HG03066 (cell line): ENCODE data around the gene KLHL40.

Experiments used
- ATAC-seq: cut with Tn5 transposase; IDR thresholded peaks from one replicate; pipeline ENCODE4 v1.9.1; 2021; ENCODE audit warnings: low read depth; ENCODE audit not compliant: unreplicated experiment

KLHL40 gene, protein sequence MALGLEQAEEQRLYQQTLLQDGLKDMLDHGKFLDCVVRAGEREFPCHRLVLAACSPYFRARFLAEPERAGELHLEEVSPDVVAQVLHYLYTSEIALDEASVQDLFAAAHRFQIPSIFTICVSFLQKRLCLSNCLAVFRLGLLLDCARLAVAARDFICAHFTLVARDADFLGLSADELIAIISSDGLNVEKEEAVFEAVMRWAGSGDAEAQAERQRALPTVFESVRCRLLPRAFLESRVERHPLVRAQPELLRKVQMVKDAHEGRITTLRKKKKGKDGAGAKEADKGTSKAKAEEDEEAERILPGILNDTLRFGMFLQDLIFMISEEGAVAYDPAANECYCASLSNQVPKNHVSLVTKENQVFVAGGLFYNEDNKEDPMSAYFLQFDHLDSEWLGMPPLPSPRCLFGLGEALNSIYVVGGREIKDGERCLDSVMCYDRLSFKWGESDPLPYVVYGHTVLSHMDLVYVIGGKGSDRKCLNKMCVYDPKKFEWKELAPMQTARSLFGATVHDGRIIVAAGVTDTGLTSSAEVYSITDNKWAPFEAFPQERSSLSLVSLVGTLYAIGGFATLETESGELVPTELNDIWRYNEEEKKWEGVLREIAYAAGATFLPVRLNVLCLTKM

DNA sequence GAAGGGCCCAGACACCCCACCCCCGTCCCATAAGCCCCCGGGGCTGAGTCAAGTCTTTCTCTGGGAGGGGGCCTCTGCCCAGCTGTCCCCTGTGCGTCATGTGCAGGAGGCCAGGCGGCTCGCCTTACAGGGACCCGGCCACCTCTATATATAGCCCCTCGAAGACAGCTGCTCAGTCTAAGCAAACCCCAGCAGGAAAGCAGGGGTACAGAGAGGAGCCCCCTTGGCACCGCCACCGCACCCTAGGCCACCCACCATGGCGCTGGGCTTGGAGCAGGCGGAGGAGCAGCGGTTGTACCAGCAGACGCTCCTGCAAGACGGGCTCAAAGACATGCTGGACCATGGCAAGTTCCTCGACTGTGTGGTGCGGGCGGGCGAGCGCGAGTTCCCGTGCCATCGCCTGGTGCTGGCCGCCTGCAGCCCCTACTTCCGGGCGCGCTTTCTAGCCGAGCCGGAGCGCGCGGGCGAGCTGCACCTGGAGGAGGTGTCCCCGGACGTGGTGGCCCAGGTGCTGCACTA lies at the start of gene KLHL40:
TSS of gene KLHL40 (plus strand) at position 175 of the 519 bp plus-strand sequence. CDS start at position 257, 82 bp downstream.
- ATAC-seq: no peak

DNA sequence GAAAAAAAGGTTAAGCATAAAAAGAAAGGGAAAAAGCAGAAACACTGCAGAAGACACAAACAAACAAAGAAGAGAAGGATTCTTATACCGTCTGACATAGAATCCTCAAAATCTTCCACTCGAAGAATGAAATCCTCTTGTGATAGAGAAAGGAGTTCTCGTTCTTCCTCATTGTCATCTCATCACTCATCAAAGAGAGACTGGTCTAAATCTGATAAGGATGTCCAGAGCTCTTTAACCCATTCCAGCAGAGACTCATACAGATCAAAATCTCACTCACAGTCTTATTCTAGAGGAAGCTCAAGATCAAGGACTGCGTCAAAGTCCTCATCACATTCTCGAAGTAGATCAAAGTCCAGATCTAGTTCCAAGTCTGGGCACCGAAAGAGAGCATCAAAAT lies 48.3 kb upstream of the KLHL40 start:
- ATAC-seq: no peak

DNA sequence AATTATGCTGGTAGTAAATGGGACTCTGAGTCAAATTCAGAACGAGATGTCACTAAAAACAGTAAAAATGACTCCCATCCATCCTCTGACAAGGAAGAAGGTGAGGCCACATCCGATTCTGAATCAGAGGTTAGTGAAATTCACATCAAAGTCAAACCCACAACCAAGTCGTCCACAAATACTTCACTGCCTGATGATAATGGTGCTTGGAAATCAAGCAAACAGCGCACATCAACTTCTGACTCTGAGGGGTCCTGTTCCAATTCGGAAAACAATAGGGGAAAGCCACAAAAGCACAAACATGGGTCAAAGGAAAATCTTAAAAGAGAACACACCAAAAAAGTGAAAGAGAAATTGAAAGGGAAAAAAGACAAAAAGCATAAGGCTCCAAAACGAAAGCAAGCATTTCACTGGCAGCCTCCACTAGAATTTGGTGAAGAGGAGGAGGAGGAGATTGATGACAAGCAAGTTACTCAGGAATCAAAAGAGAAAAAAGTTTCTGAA lies 46.9 kb upstream of the KLHL40 start:
- ATAC-seq: no peak

DNA sequence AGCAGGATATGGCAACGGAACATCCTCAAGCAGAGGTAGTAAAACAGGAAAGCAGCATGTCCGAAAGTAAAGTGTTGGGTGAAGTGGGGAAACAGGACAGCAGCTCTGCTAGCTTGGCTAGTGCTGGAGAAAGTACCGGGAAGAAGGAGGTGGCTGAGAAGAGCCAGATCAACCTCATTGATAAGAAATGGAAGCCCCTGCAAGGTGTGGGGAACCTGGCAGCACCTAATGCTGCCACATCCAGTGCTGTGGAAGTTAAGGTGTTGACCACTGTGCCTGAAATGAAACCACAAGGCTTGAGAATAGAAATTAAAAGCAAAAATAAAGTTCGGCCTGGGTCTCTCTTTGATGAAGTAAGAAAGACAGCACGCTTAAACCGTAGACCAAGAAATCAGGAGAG lies 46.1 kb upstream of the KLHL40 start:
- no peak for ATAC-seq

DNA sequence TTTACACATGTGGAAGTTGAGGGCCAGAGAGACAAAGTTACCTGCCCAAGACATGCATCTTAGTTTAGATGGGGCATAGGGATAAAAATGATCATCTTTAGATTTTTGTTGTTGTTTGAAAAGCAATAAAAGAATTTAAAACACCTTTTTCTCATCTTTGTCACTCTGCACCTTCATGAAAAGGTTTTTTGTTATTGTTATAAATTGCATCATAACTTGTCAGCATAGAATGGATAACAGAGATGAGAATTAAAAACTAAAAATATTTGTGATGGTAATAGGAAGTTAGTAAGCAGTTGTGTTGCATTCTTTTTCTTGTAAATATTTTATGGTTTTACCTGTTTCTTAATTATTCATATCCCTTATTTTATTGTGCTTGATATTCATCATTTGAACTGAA lies 45.2 kb upstream of the KLHL40 start:
- ATAC-seq: no peak

DNA sequence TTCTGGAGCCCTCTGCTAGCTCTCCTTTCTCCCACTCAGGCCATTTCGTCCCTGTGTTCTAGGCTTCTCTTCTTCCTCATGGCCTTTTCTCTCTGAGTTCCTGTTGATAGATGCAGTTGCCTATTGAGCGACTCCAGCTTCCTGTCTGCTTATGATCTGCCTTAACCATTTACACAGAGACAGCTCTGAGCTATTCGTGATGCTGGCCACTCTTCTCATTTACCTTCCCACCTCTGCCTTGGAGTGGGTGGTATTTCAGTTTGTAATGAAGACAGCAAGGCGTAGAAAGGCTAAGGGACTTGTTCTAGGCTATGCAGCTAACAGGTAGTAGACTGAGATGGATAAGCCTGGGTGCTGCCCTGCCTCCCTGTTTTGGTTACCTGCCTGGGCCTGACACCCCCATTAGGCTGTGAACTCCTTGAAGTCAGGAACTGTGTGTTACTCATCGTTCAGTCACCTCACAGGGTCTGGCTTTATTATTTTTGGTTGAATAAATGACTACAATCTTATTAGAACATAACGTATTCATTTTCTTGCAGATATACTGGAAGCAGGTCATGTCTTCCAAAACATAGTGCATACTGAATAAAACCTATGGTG lies 44.5 kb upstream of the KLHL40 start:
- ATAC-seq: no peak

DNA sequence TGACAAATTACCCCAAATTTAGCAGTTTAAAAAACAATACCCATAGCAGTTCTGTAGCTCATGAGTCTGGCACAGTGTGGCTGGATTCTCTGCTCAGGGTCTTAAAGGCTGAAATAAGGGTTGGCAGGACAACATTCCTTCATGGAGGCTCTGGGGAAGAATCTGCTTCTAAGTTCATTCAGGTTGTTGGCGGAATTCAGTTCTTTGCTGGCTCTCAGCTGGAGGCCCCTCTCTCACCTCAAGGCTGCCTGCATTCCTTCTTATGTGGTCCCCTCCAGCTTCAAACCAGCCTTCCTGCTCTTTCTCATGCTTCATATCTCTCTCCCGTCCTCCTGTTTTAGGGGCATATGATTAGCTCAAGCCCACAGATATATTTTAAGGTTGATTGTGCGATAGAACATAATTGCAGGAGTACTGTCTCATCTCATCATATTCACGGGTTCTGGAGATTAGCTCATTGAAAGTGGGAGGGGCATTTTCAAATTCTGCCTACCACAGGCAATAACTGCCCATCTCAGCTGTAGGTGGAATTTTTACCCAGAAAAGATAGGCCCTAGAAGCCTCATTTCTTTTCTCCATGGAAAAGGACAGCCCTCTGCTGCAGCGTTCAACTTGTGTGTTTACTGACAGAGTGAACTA lies 37.4 kb upstream of the KLHL40 start:
- no peak for ATAC-seq

DNA sequence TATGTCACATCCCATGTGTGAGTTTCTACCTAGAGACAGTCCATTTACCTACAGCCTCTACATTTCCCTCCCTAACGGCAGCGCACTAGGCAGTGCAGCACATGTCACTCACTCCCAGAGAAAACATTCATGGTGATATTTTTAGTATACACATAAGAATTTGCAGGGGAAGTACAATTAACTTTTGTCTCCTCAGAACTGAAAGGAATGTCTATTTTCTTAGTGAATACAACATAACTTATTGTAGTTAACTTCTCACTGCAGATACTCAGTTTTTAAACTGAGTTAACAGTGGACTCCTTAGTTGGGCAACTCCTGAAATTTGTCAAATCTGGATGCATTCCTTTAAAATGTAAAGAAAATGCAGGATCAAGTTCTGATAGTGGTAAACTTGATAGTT lies 36.3 kb upstream of the KLHL40 start:
- ATAC-seq: no peak

DNA sequence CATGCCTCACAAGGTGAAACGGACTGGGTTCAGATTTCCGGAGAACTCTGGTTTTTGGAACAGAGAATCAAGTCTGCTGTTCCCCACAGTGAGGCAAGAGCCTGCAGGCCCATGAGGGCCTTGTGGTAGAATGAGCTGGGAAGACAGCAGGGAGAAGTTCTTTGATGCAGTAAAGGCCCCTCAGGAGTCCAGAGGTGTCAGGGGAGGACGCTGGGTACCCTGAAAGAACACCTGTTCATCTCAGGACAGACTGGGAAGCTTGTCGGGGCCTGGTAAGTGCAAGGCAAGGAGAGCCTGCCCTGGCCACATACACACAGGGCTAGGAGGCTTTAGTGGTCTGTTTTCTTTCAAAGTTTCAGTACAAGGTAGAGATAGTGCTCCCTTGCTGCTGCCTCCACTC lies 35.6 kb upstream of the KLHL40 start:
- no peak for ATAC-seq

DNA sequence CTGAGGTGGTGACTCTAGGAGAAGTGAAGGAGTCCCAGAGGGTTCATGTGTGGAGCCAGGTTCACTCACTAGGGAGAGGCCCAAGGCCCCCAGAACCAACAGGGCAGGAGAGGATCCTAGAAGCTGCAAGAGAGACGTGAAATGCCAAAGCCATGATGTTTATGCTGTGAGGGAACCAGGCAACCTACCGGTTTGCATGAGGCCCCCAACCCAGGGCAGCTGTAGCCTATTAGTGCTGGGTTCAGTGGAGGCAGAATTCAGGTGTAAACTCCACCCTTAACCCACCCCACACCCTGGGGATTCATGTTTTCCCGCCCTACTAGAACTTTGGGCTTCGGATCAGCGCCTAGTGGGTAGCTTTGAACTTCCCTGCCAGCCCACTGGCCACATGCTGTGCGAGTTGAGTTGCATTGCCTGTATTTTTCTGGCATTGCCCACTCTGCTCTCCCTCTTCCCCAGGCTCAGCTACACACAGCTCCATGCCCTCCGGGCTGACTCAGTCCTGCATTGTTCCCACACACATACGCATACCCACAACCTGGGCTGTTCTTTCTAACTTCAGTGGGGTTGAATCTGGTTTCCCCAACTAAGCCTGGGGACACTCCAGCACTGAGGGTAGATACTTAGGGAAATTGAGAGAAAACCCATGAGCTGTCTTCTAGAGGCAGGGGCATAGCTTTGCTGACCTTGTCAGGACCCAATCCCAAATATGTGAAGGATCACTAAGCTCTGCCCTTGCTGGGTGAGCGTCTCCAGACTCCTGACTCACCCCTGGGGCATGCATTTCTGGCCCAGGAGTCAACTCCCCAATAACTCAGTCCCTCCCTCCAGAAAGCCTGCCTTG lies 33.9 kb upstream of the KLHL40 start:
- ATAC-seq: no peak

DNA sequence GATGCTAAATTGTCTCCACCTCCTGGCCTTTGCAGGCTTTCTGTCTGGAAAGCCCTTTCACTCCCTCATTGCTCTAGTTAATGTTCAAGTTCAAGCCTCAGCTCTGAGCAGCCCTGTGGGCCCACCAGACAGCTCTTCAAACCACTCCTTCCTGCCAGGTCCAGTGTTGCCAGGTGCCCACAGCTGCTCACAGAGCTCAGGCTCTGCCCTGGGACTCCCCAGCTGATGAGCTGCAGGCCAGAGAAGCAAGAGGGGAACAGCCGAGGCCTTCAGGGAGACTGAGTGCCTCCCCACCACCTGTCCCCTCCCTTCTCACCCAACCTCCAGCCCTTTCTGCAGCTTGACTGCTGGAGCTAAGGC lies 33.1 kb upstream of the KLHL40 start:
- ATAC-seq: no peak

DNA sequence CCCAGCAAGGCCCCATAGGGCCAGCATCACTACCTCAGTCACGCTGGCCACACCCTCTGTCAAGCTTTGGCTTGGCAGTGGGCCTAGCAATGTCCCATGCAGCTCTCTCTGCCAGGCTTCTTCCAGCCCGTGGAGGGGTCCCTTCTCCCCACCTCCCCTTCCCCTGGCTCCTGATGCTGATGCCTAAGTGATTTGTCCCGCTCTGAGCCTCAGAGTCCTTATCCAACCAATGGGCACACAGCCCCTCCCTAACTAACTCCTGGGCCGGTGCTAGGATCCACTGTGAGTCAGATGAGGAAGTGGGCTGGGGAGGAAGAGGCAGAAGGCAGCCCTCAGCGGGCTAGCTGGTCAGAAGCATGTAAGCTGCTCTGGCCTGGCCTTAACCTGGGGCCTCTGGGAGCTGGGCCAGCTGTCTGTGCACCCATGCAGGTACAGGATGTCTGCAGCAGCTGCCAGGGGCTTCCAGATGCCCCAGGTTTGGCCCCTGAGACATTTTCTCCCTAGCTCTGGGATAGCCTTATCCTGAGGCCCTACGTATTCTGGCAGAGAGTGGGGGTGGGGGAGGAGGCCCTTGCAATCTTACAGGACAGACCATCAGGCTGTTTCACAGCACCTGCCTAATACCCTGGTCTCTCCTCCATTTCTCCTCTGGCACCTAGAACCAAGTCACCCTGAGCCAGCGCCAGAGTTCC lies 32.6 kb upstream of the KLHL40 start:
- ATAC-seq: peak; percentile 64

DNA sequence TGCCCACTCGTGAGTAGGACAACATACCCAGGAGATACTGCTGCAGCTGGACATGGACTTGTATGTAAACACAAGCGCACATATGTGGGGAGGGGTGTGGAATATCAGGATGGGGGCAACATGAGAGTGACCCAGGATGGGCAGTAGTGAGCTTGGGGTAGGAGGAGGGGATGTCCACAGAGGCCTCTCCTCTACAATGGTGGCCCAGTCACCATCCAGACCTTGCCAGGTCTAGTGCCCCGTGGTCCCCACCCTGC lies 32.1 kb upstream of the KLHL40 start:
- no peak for ATAC-seq

DNA sequence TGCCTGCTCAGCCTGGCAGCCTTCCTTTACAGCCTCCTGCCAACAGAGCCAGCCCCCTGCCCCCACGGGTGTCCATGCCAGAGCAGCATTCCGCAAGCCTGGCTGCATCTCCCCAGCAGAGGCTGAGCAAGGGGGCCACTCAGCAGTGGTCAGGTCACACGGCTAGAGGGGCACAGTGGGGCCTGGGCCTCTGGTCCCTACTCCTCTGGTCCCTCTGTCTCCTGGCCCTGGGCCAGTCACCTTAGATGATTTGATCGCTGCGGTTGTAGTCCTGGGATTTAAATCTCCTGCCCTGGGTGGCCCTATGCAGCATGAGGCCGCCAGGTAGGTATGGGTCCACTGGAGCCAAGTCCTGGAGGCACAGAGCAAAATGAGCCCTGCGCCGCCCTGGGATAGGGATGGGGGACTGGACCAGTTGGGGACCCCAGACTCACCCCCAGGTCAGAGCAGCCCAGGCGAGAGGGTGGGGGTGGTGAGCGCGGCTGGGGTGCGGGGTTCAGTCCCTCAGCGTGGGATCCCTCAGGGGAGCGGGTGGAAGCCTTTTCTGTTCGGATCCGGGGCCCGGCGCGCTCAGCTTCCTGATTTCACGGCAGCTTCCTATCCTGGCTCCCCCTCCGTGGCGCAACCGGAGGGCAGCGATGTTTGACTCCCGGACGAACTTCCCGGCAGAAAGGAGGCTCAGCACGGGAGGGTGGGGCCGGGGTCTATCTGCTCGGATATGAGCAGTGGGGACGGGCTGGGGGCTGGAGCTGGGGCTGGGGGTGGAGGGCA lies 31.6 kb upstream of the KLHL40 start, which contains the start of gene ZBTB47:
TSS of gene ZBTB47 (plus strand) at position 138 of the 771 bp plus-strand sequence. CDS start 4,659 bp downstream, outside the sequence.
- no peak for ATAC-seq

DNA sequence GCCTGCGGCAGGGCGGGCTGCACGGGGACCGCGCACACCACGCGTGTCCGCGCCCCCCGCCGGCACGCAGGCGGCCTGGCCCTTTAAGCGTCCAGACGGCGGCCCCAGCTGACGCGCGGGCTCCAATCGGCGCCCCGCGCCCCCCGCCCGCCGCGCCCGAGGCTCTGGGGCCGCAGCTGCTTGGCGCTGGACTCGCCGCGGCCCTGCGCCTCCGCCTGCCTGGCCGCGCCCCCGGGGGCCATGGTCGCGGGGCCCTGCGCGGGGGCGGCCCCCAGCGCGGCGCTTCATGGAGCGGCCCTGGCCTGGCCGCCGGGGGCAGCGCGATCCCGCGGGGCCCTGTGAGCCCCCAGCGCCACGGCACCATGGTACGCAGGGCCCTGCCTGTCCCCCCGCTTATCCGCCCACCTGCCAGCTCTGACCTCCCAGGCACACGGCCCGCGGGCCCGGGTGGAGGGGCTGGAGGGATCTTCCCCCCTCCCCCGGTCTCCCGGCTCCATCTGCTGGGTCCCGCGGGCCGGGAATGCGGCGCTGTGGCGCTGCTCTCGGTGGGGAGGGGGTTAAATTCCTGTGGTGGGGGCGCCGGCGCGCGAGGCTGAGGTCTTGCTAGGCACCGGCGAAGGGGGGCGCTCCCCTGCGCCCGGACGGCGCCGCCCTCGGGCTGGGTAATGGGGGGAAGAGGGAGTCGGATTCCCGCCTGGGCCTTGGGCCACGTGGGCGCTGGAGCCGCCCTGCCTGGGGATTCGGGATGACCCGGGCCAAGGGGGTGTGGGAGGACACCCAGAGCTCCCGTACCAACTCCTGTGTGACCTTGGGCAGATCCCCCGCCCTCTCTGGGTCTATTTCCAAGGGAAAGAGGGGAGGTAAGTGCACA lies 30.8 kb upstream of the KLHL40 start:
- no peak for ATAC-seq

DNA sequence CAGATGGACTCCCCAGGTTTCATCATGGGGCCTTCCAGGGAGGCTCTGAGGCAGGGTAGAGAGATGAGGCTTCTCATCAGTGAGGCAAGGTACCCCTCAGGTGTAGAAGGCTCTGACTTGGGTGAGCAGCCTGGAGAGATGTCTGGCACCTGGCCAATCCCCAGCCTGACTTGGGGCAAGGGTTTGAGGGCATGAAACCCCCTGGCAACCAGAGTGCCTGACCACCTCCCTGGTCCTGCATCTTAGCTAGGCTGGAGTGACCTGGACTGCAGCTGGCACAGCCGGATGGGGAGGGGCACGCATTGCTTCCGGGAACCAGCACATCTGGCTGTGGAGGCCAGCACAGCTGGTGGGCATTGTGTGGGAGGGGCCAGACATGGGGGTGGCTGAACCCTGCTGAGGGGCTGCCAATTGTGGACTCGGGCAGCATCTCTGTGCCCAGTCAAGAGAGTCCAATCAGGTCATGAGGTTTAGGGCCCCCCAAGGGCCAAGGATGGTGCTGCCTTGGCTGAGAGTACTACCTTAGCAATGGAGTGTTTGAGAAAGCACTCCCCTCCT lies 29.9 kb upstream of the KLHL40 start:
- ATAC-seq: no peak

DNA sequence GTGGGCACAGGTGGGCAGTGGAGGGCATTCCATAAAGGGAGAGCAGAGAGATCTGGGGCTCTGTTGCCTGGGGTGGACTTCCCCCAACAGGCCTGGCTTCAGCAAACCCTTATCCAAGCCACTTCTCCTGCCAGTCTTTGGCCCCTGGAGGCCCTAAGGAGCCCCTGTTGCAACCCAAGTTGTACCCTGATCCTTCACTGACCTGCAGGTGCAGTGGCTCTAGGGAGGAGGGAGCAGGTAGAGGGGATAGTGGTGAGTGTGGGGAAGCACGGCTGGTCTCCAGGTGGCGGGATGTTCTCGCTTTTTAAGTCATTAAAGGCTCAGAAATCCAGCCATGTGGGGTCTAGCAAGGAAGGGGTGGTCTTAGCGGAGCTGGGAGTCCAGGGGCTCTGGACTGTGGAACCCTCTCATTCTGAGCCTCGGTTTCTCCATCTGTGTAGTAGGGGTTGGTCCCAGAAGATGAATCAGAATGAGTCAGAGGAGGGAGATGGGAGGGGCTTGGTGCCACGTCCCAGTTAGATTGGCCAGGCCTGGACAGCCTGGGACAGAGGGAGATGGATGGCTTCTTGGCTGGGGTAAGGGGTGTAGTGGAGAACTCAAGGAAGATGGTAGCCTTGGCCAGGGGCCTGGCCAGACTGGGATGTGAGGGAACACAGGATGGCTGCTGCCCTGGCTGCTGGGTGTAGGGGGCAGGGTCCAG lies 29.2 kb upstream of the KLHL40 start:
- no peak for ATAC-seq
